Mesenchymal stem cell (in vitro differentiated cells and primary cell): ENCODE data around the gene HPCAL1.
A peak's percentile ranks its signal among the peaks of the same experiment; 100 is the strongest.

Experiments
- DNase-seq: peaks from one replicate; pipeline ENCODE4 v3.0.0-alpha.2; 2013
- H2AFZ ChIP-seq: one replicate; pipeline ENCODE4 v1.6.1; 2013; ENCODE audit warnings: low read depth, mild to moderate bottlenecking, control low read depth, inconsistent platforms, low read length, moderate library complexity
- H2AK5ac ChIP-seq: 2 replicates; pipeline ENCODE4 v1.6.1; 2013; ENCODE audit warnings: low read length, moderate library complexity, mild to moderate bottlenecking, inconsistent platforms; ENCODE audit not compliant: severe bottlenecking
- H2BK120ac ChIP-seq: one replicate; pipeline ENCODE4 v1.6.1; 2013; ENCODE audit warnings: low read depth, mild to moderate bottlenecking, inconsistent platforms, low read length, moderate library complexity
- H2BK12ac ChIP-seq, 2 experiments: one replicate each; pipeline ENCODE4 v1.6.1; 2013; ENCODE audit warnings: inconsistent platforms in 2 of 2, low read length in 2 of 2, mild to moderate bottlenecking in 2 of 2, moderate library complexity in 2 of 2, control low read depth in 1 of 2
- H2BK15ac ChIP-seq: one replicate; pipeline ENCODE4 v1.6.1; 2013; ENCODE audit warnings: mild to moderate bottlenecking, low read depth, inconsistent platforms; ENCODE audit not compliant: poor library complexity, severe bottlenecking
- H2BK5ac ChIP-seq: 2 replicates; pipeline ENCODE4 v1.6.1; 2013; ENCODE audit warnings: low read depth, mild to moderate bottlenecking, low read length, control low read depth, inconsistent platforms; ENCODE audit not compliant: poor library complexity, severe bottlenecking
- H3K14ac ChIP-seq, 2 experiments: one replicate each; pipeline ENCODE4 v1.6.1; 2013; ENCODE audit warnings: inconsistent platforms in 2 of 2, low read length in 2 of 2, control low read depth in 1 of 2, mild to moderate bottlenecking in 1 of 2, moderate library complexity in 1 of 2
- H3K18ac ChIP-seq, 2 experiments: one replicate each; pipeline ENCODE4 v1.6.1; 2013; ENCODE audit warnings: inconsistent platforms in 2 of 2, low read length in 2 of 2, control low read depth in 1 of 2, low read depth in 1 of 2, mild to moderate bottlenecking in 1 of 2
- H3K23ac ChIP-seq, 2 experiments: one replicate each; pipeline ENCODE4 v1.6.1; 2013; ENCODE audit warnings: inconsistent platforms in 2 of 2, low read length in 2 of 2, mild to moderate bottlenecking in 2 of 2, moderate library complexity in 2 of 2, control low read depth in 1 of 2
- H3K27ac ChIP-seq: 2 replicates; pipeline ENCODE4 v1.5.1; 2013; ENCODE audit warnings: mild to moderate bottlenecking, moderate library complexity, low read length, control low read depth, inconsistent platforms; ENCODE audit not compliant: poor library complexity, severe bottlenecking
- H3K27me3 ChIP-seq, 2 experiments: 2 replicates each; pipeline versions ENCODE4 v1.6.1 to v1.7.0; 2013; ENCODE audit warnings: low read length in 2 of 2, mild to moderate bottlenecking in 2 of 2, moderate library complexity in 2 of 2, control low read depth in 1 of 2, inconsistent platforms in 1 of 2; ENCODE audit not compliant: control insufficient read depth in 1 of 2, insufficient read depth in 1 of 2
- H3K36me3 ChIP-seq, 2 experiments: 2 replicates each; pipeline versions ENCODE4 v1.6.1 to v1.7.0; 2013; ENCODE audit warnings: low read length in 2 of 2, control low read depth in 1 of 2, inconsistent platforms in 1 of 2, low read depth in 1 of 2, mild to moderate bottlenecking in 1 of 2; ENCODE audit not compliant: insufficient read depth in 2 of 2, control insufficient read depth in 1 of 2
- H3K4ac ChIP-seq, 2 experiments: one replicate each; pipeline ENCODE4 v1.6.1; 2013; ENCODE audit warnings: inconsistent platforms in 2 of 2, low read length in 2 of 2, mild to moderate bottlenecking in 2 of 2, moderate library complexity in 2 of 2, control low read depth in 1 of 2, low read depth in 1 of 2
- H3K4me1 ChIP-seq: 2 replicates; pipeline ENCODE4 v1.6.1; 2013; ENCODE audit warnings: low read depth, low read length, control low read depth; ENCODE audit not compliant: control insufficient read depth, insufficient read depth
- H3K4me2 ChIP-seq: 2 replicates; pipeline ENCODE4 v1.6.1; 2013; ENCODE audit warnings: low read length, mild to moderate bottlenecking, inconsistent platforms; ENCODE audit not compliant: poor library complexity, severe bottlenecking
- H3K4me3 ChIP-seq, 2 experiments: 2 replicates each; pipeline versions ENCODE4 v1.5.1 to v1.7.0; 2013; ENCODE audit warnings: low read length in 2 of 2, mild to moderate bottlenecking in 2 of 2, control low read depth in 1 of 2, low read depth in 1 of 2; ENCODE audit not compliant: insufficient read depth in 1 of 2
- H3K79me1 ChIP-seq: replicated peaks from 2 replicates; pipeline ENCODE4 v1.6.1; 2013; ENCODE audit warnings: mild to moderate bottlenecking, control low read depth, low read length, inconsistent platforms; ENCODE audit not compliant: poor library complexity, severe bottlenecking
- H3K9ac ChIP-seq: 2 replicates; pipeline ENCODE4 v1.7.0; 2013; ENCODE audit warnings: mild to moderate bottlenecking, low read length, moderate library complexity
- H3K9me3 ChIP-seq: 2 replicates; pipeline ENCODE4 v1.7.0; 2013; ENCODE audit warnings: mild to moderate bottlenecking, low read length; ENCODE audit not compliant: control insufficient read depth
- H4K8ac ChIP-seq: one replicate; pipeline ENCODE4 v1.6.1; 2013; ENCODE audit warnings: inconsistent platforms, mild to moderate bottlenecking, low read length, moderate library complexity
- H4K91ac ChIP-seq: one replicate; pipeline ENCODE4 v1.6.1; 2013; ENCODE audit warnings: mild to moderate bottlenecking, low read length, inconsistent platforms
- WGBS: methylation state at CpG from one replicate; pipeline ENCODE4 v1.1.7; 2013; ENCODE audit warnings: mixed read lengths; 5-methylcytosine and 5-hydroxymethylcytosine counted together

The HPCAL1 gene

GRCh38 chr2:10449838-10450691, 147.4 kb downstream of the HPCAL1 start:
- H3K23ac ChIP-seq = peak overlapping the region in 1 of 2 experiments; percentile 9
- DNase-seq = no peak
- peak overlapping the region in 1 of 2 experiments; percentile 91 for H3K4me3 ChIP-seq
- H3K14ac ChIP-seq = no peak overlapping the region
- peak overlapping the region; percentile 42 for H2AK5ac ChIP-seq
- no peak overlapping the region for H2BK12ac ChIP-seq
- H3K4me1 ChIP-seq = peaks cover 26% of the 10 kb centered on the region
- H3K4ac ChIP-seq = no peak overlapping the region
- no peak overlapping the region for H3K18ac ChIP-seq
- no peaks in the 10 kb centered on the region for H3K36me3 ChIP-seq
- no peak overlapping the region for H4K8ac ChIP-seq
- 92% methylated on average over 20 of the region's 22 CpGs for WGBS
- no peak overlapping the region for H4K91ac ChIP-seq
- no peak overlapping the region for H3K4me2 ChIP-seq
- H3K79me1 ChIP-seq = peaks cover 2% of the 10 kb centered on the region
- H3K27me3 ChIP-seq = no peaks in the 10 kb centered on the region
- no peak overlapping the region for H3K9ac ChIP-seq
- no peak overlapping the region for H3K27ac ChIP-seq
- H2AFZ ChIP-seq = no peak overlapping the region
- H2BK15ac ChIP-seq = no peak overlapping the region
- H2BK120ac ChIP-seq = no peak overlapping the region
- H2BK5ac ChIP-seq = no peak overlapping the region
- H3K9me3 ChIP-seq = no peaks in the 10 kb centered on the region

- Histone ChIP-seq H2BK5ac (no peak overlapping the region), H3K4me1 (peaks cover 21% of the 10 kb centered on the region), H3K4me2 (no peak overlapping the region), H4K91ac (no peak overlapping the region), H3K36me3 (no peaks in the 10 kb centered on the region), H3K27ac (no peak overlapping the region), H3K9me3 (no peaks in the 10 kb centered on the region), H4K8ac (no peak overlapping the region), H2AFZ (no peak overlapping the region), H3K23ac (no peak overlapping the region), H3K14ac (no peak overlapping the region), H3K79me1 (peaks cover 2% of the 10 kb centered on the region), H3K27me3 (no peaks in the 10 kb centered on the region), H3K18ac (no peak overlapping the region), H2AK5ac (no peak overlapping the region), H2BK15ac (no peak overlapping the region), H3K4ac (no peak overlapping the region), H2BK12ac (no peak overlapping the region), H3K4me3 (no peak overlapping the region), H2BK120ac (no peak overlapping the region), H3K9ac (no peak overlapping the region)
- no peak for DNase-seq
- WGBS = 100% methylated on average over 3 of the region's 6 CpGs
Measured at GRCh38 chr2:10451819-10452218, 149.1 kb downstream of the HPCAL1 start.

- Histone ChIP-seq H3K18ac (no peak overlapping the region), H4K91ac (no peak overlapping the region), H2AFZ (no peak overlapping the region), H3K9ac (no peak overlapping the region), H3K27me3 (no peaks in the 10 kb centered on the region), H2BK15ac (no peak overlapping the region), H3K36me3 (no peaks in the 10 kb centered on the region), H3K9me3 (no peaks in the 10 kb centered on the region), H2AK5ac (no peak overlapping the region), H3K23ac (no peak overlapping the region), H3K14ac (no peak overlapping the region), H2BK5ac (no peak overlapping the region), H3K27ac (no peak overlapping the region), H4K8ac (no peak overlapping the region), H2BK12ac (no peak overlapping the region), H3K4me3 (no peak overlapping the region), H3K4me1 (peaks cover 21% of the 10 kb centered on the region), H2BK120ac (no peak overlapping the region), H3K4me2 (no peak overlapping the region), H3K4ac (no peak overlapping the region), H3K79me1 (peaks cover 2% of the 10 kb centered on the region)
- WGBS = 59% methylated on average over 3 of the region's 3 CpGs
- DNase-seq = peak; percentile 64
Measured at GRCh38 chr2:10452312-10452711, 149.6 kb downstream of the HPCAL1 start.

- no peak for DNase-seq
- no peaks in the 10 kb centered on the region for H3K36me3 ChIP-seq
- no peak overlapping the region for H3K4me3 ChIP-seq
- H2BK5ac ChIP-seq = no peak overlapping the region
- no peaks in the 10 kb centered on the region for H3K9me3 ChIP-seq
- no peak overlapping the region for H4K91ac ChIP-seq
- H3K14ac ChIP-seq = peak overlapping the region in 1 of 2 experiments; percentile 9
- H3K18ac ChIP-seq = no peak overlapping the region
- H3K27ac ChIP-seq = no peak overlapping the region
- no peak overlapping the region for H2AK5ac ChIP-seq
- H4K8ac ChIP-seq = no peak overlapping the region
- H3K27me3 ChIP-seq = no peaks in the 10 kb centered on the region
- peaks cover 21% of the 10 kb centered on the region for H3K4me1 ChIP-seq
- no peak overlapping the region for H2BK15ac ChIP-seq
- no peak overlapping the region for H2BK120ac ChIP-seq
- no peak overlapping the region for H3K4me2 ChIP-seq
- 84% methylated on average over 16 of the region's 17 CpGs for WGBS
- no peak overlapping the region for H2AFZ ChIP-seq
- H3K79me1 ChIP-seq = peaks cover 2% of the 10 kb centered on the region
- no peak overlapping the region for H3K4ac ChIP-seq
- no peak overlapping the region for H2BK12ac ChIP-seq
- no peak overlapping the region for H3K9ac ChIP-seq
- peak overlapping the region in 1 of 2 experiments; percentile 23 for H3K23ac ChIP-seq
Measured at GRCh38 chr2:10452956-10453904, 150.5 kb downstream of the HPCAL1 start.
